Measurements from ENCODE around the gene FMN2.
A peak's percentile ranks its signal among the peaks of the same experiment; 100 is the strongest.

Gene FMN2

GRCh38 chr1:240462277-240462676 lies 370.6 kb downstream of the FMN2 start:
- no peak for DNase-seq

- DNase-seq, result no peak
These were observed 371.2 kb downstream of the FMN2 start for GRCh38 chr1:240462766-240463395.

GRCh38 chr1:240464099-240464498 lies 372.4 kb downstream of the FMN2 start:
- DNase-seq, result no peak

- no peak for DNase-seq
These were observed 373.9 kb downstream of the FMN2 start for GRCh38 chr1:240465531-240465940.

GRCh38 chr1:240466509-240466908 lies 374.8 kb downstream of the FMN2 start:
- no peak for DNase-seq

GRCh38 chr1:240467895-240468294 lies 376.2 kb downstream of the FMN2 start:
- no peak for DNase-seq

GRCh38 chr1:240468656-240469055 lies 377.0 kb downstream of the FMN2 start:
- DNase-seq, result no peak

GRCh38 chr1:240474133-240474614 lies 382.5 kb downstream of the FMN2 start:
- no peak for DNase-seq

- DNase-seq, result no peak
These were observed 384.1 kb downstream of the FMN2 start for GRCh38 chr1:240475832-240476231.

- DNase-seq, result no peak
These were observed 386.9 kb downstream of the FMN2 start for GRCh38 chr1:240478536-240478935.

- no peak for DNase-seq
These were observed 393.2 kb downstream of the FMN2 start for GRCh38 chr1:240484804-240485443.

GRCh38 chr1:240486611-240487010 lies 394.9 kb downstream of the FMN2 start:
- DNase-seq, result no peak

GRCh38 chr1:240487493-240487892 lies 395.8 kb downstream of the FMN2 start:
- DNase-seq, result no peak

- DNase-seq, result no peak
These were observed 399.5 kb downstream of the FMN2 start for GRCh38 chr1:240491156-240491555.

GRCh38 chr1:240491796-240492195 lies 400.1 kb downstream of the FMN2 start:
- DNase-seq, result no peak

- peak; percentile 10 for DNase-seq
These were observed 401.3 kb downstream of the FMN2 start for GRCh38 chr1:240492832-240493440.

GRCh38 chr1:240495601-240496000 lies 403.9 kb downstream of the FMN2 start:
- no peak for DNase-seq

- no peak for DNase-seq
These were observed 404.7 kb downstream of the FMN2 start for GRCh38 chr1:240496356-240496755.

- no peak for DNase-seq
These were observed 405.3 kb downstream of the FMN2 start for GRCh38 chr1:240496941-240497340.

GRCh38 chr1:240497908-240498307 lies 406.2 kb downstream of the FMN2 start:
- no peak for DNase-seq

- DNase-seq, result no peak
These were observed 406.7 kb downstream of the FMN2 start for GRCh38 chr1:240498335-240498734.

GRCh38 chr1:240499012-240499411 lies 407.3 kb downstream of the FMN2 start:
- no peak for DNase-seq

- no peak for DNase-seq
These were observed 409.0 kb downstream of the FMN2 start for GRCh38 chr1:240500647-240501046.

- DNase-seq, result no peak
These were observed 409.4 kb downstream of the FMN2 start for GRCh38 chr1:240501115-240501514.

All from CD4-positive, alpha-beta T cell treated with Interleukin-12 subunit alpha and Interleukin-12 subunit beta, for 1 hour (primary cell).